IMR-90 (cell line): Measurements from ENCODE around the gene LPAR2. TPM values are rescaled to one million over a fixed set of nuclear protein-coding genes. Genes with fewer than 3 reads are reported as not detected.

ENCODE experiments used
- ATAC-seq: fragments of 200-7000 bp; cut with Tn5 transposase; 2 replicates; pipeline ENCODE4 v1.9.1; 2020; ENCODE audit warnings: low read depth, mild to moderate bottlenecking, moderate library complexity
- BruUV-seq: library from RNA; stranded (reverse); fragments of 400-500 nt; replicated peaks from 2 replicates; lab custom pipeline; 2021; lab: Mats Ljungman, UMichigan
- CTCF ChIA-PET: fragments of 300-600 bp; formaldehyde crosslinking; extraction: SDS; loops from one replicate; lab custom pipeline; 2021; ENCODE audit warnings: antibody characterized with exemption; lab: Yijun Ruan, JAX
- POLR2A ChIA-PET: fragments of 300-600 bp; sonication (Branson Sonifier 250); formaldehyde crosslinking; loops from one replicate; lab custom pipeline; 2022; ENCODE audit warnings: antibody characterized with exemption; ENCODE audit not compliant: unreplicated experiment; lab: Charles Lee
- DNase-seq: peaks from one replicate; pipeline ENCODE4 v3.0.0; 2013
- H2AFZ ChIP-seq: replicated peaks from 2 replicates; pipeline ENCODE3; 2013; ENCODE audit warnings: low read length, mild to moderate bottlenecking; ENCODE audit not compliant: poor library complexity
- H2AK5ac ChIP-seq: 2 replicates; pipeline ENCODE4 v1.6.1; 2013; ENCODE audit warnings: low read depth, low read length, inconsistent platforms
- H2AK9ac ChIP-seq: replicated peaks from 2 replicates; pipeline ENCODE3; 2013; ENCODE audit warnings: mild to moderate bottlenecking, low read depth, low read length, moderate library complexity; ENCODE audit not compliant: poor library complexity
- H2BK120ac ChIP-seq: 2 replicates; pipeline ENCODE4 v1.6.1; 2013; ENCODE audit warnings: low read depth, low read length, inconsistent platforms
- H2BK15ac ChIP-seq: 3 replicates; pipeline ENCODE4 v1.6.1; 2013; ENCODE audit warnings: low read depth, low read length, inconsistent platforms
- H2BK20ac ChIP-seq: 2 replicates; pipeline ENCODE4 v1.6.1; 2013; ENCODE audit warnings: low read depth, mild to moderate bottlenecking, inconsistent platforms, low read length, moderate library complexity
- H2BK5ac ChIP-seq: 2 replicates; pipeline ENCODE4 v1.6.1; 2013; ENCODE audit warnings: mild to moderate bottlenecking, low read depth, low read length, inconsistent platforms; ENCODE audit not compliant: poor library complexity, severe bottlenecking
- H3K14ac ChIP-seq: replicated peaks from 2 replicates; pipeline ENCODE4 v1.6.1; 2013; ENCODE audit warnings: low read depth, low read length, inconsistent platforms
- H3K18ac ChIP-seq: 2 replicates; pipeline ENCODE4 v1.6.1; 2013; ENCODE audit warnings: low read depth, low read length, control low read depth
- H3K23ac ChIP-seq: 2 replicates; pipeline ENCODE4 v1.6.1; 2013; ENCODE audit warnings: low read depth, low read length, inconsistent platforms
- H3K27ac ChIP-seq: 2 replicates; pipeline ENCODE4 v1.5.1; 2013; ENCODE audit warnings: mild to moderate bottlenecking, control low read depth, low read length; ENCODE audit not compliant: insufficient read depth
- H3K27me3 ChIP-seq: 2 replicates; pipeline ENCODE4 v1.6.1; 2013; ENCODE audit warnings: low read length; ENCODE audit not compliant: control insufficient read depth, insufficient read depth
- H3K36me3 ChIP-seq: 2 replicates; pipeline ENCODE4 v1.6.1; 2013; ENCODE audit warnings: low read length, mixed read lengths; ENCODE audit not compliant: control insufficient read depth, insufficient read depth
- H3K4ac ChIP-seq: 2 replicates; pipeline ENCODE4 v1.6.1; 2013; ENCODE audit warnings: low read depth, low read length, inconsistent platforms
- H3K4me1 ChIP-seq: 2 replicates; pipeline ENCODE4 v1.6.1; 2013; ENCODE audit warnings: low read length, mixed read lengths; ENCODE audit not compliant: control insufficient read depth, insufficient read depth
- H3K4me2 ChIP-seq: 2 replicates; pipeline ENCODE4 v1.6.1; 2013; ENCODE audit warnings: low read depth, mild to moderate bottlenecking, control low read depth, low read length, moderate library complexity
- H3K4me3 ChIP-seq: 2 replicates; pipeline ENCODE4 v1.5.1; 2013; ENCODE audit warnings: low read depth, mild to moderate bottlenecking, control low read depth, low read length, moderate library complexity; ENCODE audit not compliant: insufficient read depth
- H3K56ac ChIP-seq: 2 replicates; pipeline ENCODE4 v1.6.1; 2013; ENCODE audit warnings: low read length, inconsistent platforms; ENCODE audit not compliant: insufficient read depth; ENCODE audit errors: extremely low read depth
- H3K79me1 ChIP-seq, 2 experiments: 2 replicates each; pipeline ENCODE4 v1.6.1; 2013; ENCODE audit warnings: low read length in 2 of 2, inconsistent platforms in 1 of 2, low read depth in 1 of 2
- H3K9ac ChIP-seq: 2 replicates; pipeline ENCODE4 v1.6.1; 2013; ENCODE audit warnings: low read depth, low read length, control low read depth
- H3K9me1 ChIP-seq: 2 replicates; pipeline ENCODE4 v1.6.1; 2013; ENCODE audit warnings: low read length, inconsistent platforms; ENCODE audit not compliant: insufficient read depth
- H3K9me3 ChIP-seq: 2 replicates; pipeline ENCODE4 v1.6.1; 2013; ENCODE audit warnings: low read length; ENCODE audit not compliant: control insufficient read depth, insufficient read depth
- H4K20me1 ChIP-seq: 2 replicates; pipeline ENCODE4 v1.6.1; 2013; ENCODE audit warnings: low read length, inconsistent platforms; ENCODE audit not compliant: insufficient read depth
- H4K5ac ChIP-seq: 2 replicates; pipeline ENCODE4 v1.6.1; 2013; ENCODE audit warnings: mild to moderate bottlenecking, low read depth, low read length, control low read depth
- H4K8ac ChIP-seq, 2 experiments: 2 replicates each; pipeline ENCODE4 v1.6.1; 2013; ENCODE audit warnings: low read depth in 2 of 2, low read length in 2 of 2, control low read depth in 1 of 2, inconsistent platforms in 1 of 2
- H4K91ac ChIP-seq: 2 replicates; pipeline ENCODE4 v1.6.1; 2013; ENCODE audit warnings: low read depth, low read length, inconsistent platforms; ENCODE audit not compliant: insufficient read depth
- BHLHE40 ChIP-seq: fragments of 150-350 bp; IDR thresholded peaks from 2 replicates; pipeline ENCODE4 v1.6.1; 2016; ENCODE audit warnings: mild to moderate bottlenecking, low read depth, low read length
- CEBPB ChIP-seq: IDR thresholded peaks from 2 replicates; pipeline ENCODE4 v1.6.1; 2012; ENCODE audit warnings: low read depth, low read length, improper control_type of control experiment
- CHD1 ChIP-seq: IDR thresholded peaks from 2 replicates; pipeline ENCODE4 v1.6.1; 2012; ENCODE audit warnings: low read depth, low read length, improper control_type of control experiment
- FOS ChIP-seq: fragments of 150-350 bp; IDR thresholded peaks from 2 replicates; pipeline ENCODE4 v1.6.1; 2016; ENCODE audit warnings: low read depth, low read length
- MAFK ChIP-seq: IDR thresholded peaks from 2 replicates; pipeline ENCODE4 v1.6.1; 2012; ENCODE audit warnings: low read depth, low read length, improper control_type of control experiment
- MAZ ChIP-seq: IDR thresholded peaks from 2 replicates; pipeline ENCODE4 v1.6.1; 2012; ENCODE audit warnings: low read depth, mild to moderate bottlenecking, low read length, improper control_type of control experiment, moderate library complexity, borderline replicate concordance
- MXI1 ChIP-seq: IDR thresholded peaks from 2 replicates; pipeline ENCODE4 v1.6.1; 2012; ENCODE audit warnings: low read depth, mild to moderate bottlenecking, low read length, moderate library complexity, borderline replicate concordance
- NFE2L2 ChIP-seq: fragments of 150-350 bp; IDR thresholded peaks from 2 replicates; pipeline ENCODE4 v1.6.1; 2016; ENCODE audit warnings: low read depth, mild to moderate bottlenecking, low read length
- POLR2A ChIP-seq: IDR thresholded peaks from 2 replicates; pipeline ENCODE4 v1.6.1; 2012; ENCODE audit warnings: mild to moderate bottlenecking, low read depth, low read length
- RAD21 ChIP-seq: IDR thresholded peaks from 2 replicates; pipeline ENCODE4 v1.6.1; 2012; ENCODE audit warnings: low read length, improper control_type of control experiment
- RCOR1 ChIP-seq: IDR thresholded peaks from 2 replicates; pipeline ENCODE4 v1.6.1; 2012; ENCODE audit warnings: mild to moderate bottlenecking, low read length, improper control_type of control experiment; ENCODE audit not compliant: insufficient replicate concordance
- RFX5 ChIP-seq: IDR thresholded peaks from 2 replicates; pipeline ENCODE4 v1.8.0; 2012; ENCODE audit warnings: low read depth, mild to moderate bottlenecking, low read length, moderate library complexity
- SMC3 ChIP-seq: fragments of 150-350 bp; IDR thresholded peaks from 2 replicates; pipeline ENCODE4 v1.6.1; 2016; ENCODE audit warnings: low read depth, mild to moderate bottlenecking, antibody characterized with exemption, low read length, moderate library complexity
- WGBS, 2 experiments: methylation state at CpG; one replicate each; pipeline versions ENCODE4 v1.1.5 to v1.1.7; 2013; ENCODE audit warnings: missing lambda C conversion rate in 2 of 2; ENCODE audit not compliant: insufficient read length in 1 of 2; ENCODE audit errors: extremely low coverage in 2 of 2; 5-methylcytosine and 5-hydroxymethylcytosine counted together
- dilution Hi-C: fragments of 300-500 bp; cut with HindIII; formaldehyde crosslinking; loops from one replicate; pipeline ENCODE4 v1.14.3; 2018; ENCODE audit warnings: low sequenced_read_pairs; ENCODE audit not compliant: unreplicated experiment
- in situ Hi-C: fragments of 300-500 bp; cut with MboI; formaldehyde crosslinking; loops from 3 replicates; pipeline ENCODE4 v1.14.3; 2019; ENCODE audit warnings: low sequenced_read_pairs, inconsistent platforms, mixed read lengths
- intact Hi-C: fragments of 100-400 bp; cut with micrococcal nuclease; formaldehyde crosslinking; loops from 2 replicates; pipeline ENCODE4 v1.10.0; 2022
- polyA plus RNA-seq, 3 experiments: library from polyadenylated mRNA; depleted of rRNA; stranded (reverse); fragments of >200 nt; gene quantifications; 2 replicates each; pipeline ENCODE4 v1.2.3, GENCODE V29; 2012; ENCODE audit warnings: low replicate concordance in 1 of 3
- total RNA-seq: library from RNA; depleted of rRNA; stranded (reverse); fragments of >200 nt; gene quantifications from 2 replicates; pipeline ENCODE4 v1.2.3, GENCODE V29; 2012
- TF ChIP-seq, protein P1 (sequence below): conservative IDR thresholded peaks from 2 replicates; pipeline ENCODE4 v1.5.1; 2012; ENCODE audit warnings: mild to moderate bottlenecking, low read depth, low read length, improper control_type of control experiment
- TF ChIP-seq, protein P2 (sequence below): fragments of 150-350 bp; IDR thresholded peaks from 2 replicates; pipeline ENCODE4 v1.6.1; 2017; ENCODE audit warnings: mild to moderate bottlenecking, antibody characterized with exemption, low read length, low read depth
- TF ChIP-seq, protein P3 (sequence below): fragments of 150-350 bp; IDR thresholded peaks from 2 replicates; pipeline ENCODE4 v1.6.1; 2016; ENCODE audit warnings: low read depth, mild to moderate bottlenecking, low read length, moderate library complexity, borderline replicate concordance

The LPAR2 gene
- total and polyA plus RNA-seq, 2 of the 4 experiments (the other 2 are of a cell fraction) = under 0.01 to 5.4 TPM

DNA sequence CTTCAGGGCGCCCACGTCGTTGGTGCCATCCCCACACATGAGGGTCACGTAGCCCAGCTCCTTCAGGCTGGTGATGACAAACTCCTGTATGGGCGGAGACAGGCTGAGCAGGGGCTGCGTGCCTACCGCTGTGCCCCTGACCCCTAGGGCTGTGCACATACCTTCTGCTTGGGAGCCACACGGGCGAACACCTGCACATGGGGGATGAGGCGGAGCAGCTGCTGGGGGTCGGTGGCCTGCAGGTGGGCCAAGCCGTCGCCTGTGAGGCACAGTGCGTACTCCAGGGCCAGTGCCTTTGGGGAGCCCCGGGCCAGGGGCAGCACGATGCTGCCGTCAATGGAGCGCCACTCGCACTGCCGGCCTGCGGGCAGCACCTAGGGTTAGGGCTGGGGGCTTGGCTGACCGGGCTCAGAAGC is 21.6 kb upstream of the LPAR2 start:
- no peak overlapping the region for H2AFZ ChIP-seq
- no peaks in the 10 kb centered on the region for H4K20me1 ChIP-seq
- H3K4me3 ChIP-seq = no peak overlapping the region
- dilution Hi-C loops = no loop called here
- no peak overlapping the region for H3K27ac ChIP-seq
- H2AK9ac ChIP-seq = no peak overlapping the region
- H2BK120ac ChIP-seq = no peak overlapping the region
- H4K5ac ChIP-seq = no peak overlapping the region
- H3K9ac ChIP-seq = no peak overlapping the region
- H3K4me1 ChIP-seq = no peaks in the 10 kb centered on the region
- H2BK20ac ChIP-seq = no peak overlapping the region
- ATAC-seq (no peak), DNase-seq (no peak)
- H3K79me1 ChIP-seq = peaks cover 0 to 3% of the 10 kb centered on the region in 2 experiments; a peak in 1 of 4 replicates
- H3K27me3 ChIP-seq = no peaks in the 10 kb centered on the region
- no peak overlapping the region for H3K4me2 ChIP-seq
- H3K9me1 ChIP-seq = no peaks in the 10 kb centered on the region; the same call in 1 of the 2 replicates
- in situ Hi-C loops = loop anchor here (25.0 kb wide), 1 partner anchor 262 kb away; no protein-coding TSS in a partner anchor
- H3K23ac ChIP-seq = no peak overlapping the region
- H2AK5ac ChIP-seq = no peak overlapping the region
- no TSS peak for BruUV-seq
- H3K56ac ChIP-seq = no peak overlapping the region
- H2BK15ac ChIP-seq = no peak overlapping the region
- H4K8ac ChIP-seq = no peak overlapping the region
- no peaks in the 10 kb centered on the region for H3K9me3 ChIP-seq
- intact Hi-C loops = no loop called here
- H4K91ac ChIP-seq = no peak overlapping the region
- 99% methylated on average over 16 of the region's 22 CpGs; no CpG with 5 or more reads in 1 of the 2 experiments for WGBS, 2 experiments
- CTCF ChIA-PET = no interaction called here
- no peak overlapping the region for H2BK5ac ChIP-seq
- no peak overlapping the region for H3K14ac ChIP-seq
- no peak overlapping the region for H3K18ac ChIP-seq
- H3K4ac ChIP-seq = no peak overlapping the region
- TF ChIP-seq, protein P1, sequence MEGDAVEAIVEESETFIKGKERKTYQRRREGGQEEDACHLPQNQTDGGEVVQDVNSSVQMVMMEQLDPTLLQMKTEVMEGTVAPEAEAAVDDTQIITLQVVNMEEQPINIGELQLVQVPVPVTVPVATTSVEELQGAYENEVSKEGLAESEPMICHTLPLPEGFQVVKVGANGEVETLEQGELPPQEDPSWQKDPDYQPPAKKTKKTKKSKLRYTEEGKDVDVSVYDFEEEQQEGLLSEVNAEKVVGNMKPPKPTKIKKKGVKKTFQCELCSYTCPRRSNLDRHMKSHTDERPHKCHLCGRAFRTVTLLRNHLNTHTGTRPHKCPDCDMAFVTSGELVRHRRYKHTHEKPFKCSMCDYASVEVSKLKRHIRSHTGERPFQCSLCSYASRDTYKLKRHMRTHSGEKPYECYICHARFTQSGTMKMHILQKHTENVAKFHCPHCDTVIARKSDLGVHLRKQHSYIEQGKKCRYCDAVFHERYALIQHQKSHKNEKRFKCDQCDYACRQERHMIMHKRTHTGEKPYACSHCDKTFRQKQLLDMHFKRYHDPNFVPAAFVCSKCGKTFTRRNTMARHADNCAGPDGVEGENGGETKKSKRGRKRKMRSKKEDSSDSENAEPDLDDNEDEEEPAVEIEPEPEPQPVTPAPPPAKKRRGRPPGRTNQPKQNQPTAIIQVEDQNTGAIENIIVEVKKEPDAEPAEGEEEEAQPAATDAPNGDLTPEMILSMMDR = no peak
- TF ChIP-seq POLR2A = no peak
- no peak for TF ChIP-seq RAD21
- TF ChIP-seq, protein P2, sequence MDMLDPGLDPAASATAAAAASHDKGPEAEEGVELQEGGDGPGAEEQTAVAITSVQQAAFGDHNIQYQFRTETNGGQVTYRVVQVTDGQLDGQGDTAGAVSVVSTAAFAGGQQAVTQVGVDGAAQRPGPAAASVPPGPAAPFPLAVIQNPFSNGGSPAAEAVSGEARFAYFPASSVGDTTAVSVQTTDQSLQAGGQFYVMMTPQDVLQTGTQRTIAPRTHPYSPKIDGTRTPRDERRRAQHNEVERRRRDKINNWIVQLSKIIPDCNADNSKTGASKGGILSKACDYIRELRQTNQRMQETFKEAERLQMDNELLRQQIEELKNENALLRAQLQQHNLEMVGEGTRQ = no peak
- no peak for TF ChIP-seq MAZ
- TF ChIP-seq CHD1 = no peak
- no peak for TF ChIP-seq MXI1
- no peak for TF ChIP-seq CEBPB
- no peak for TF ChIP-seq SMC3
- no peak for TF ChIP-seq NFE2L2
- TF ChIP-seq RCOR1 = no peak
- TF ChIP-seq BHLHE40 = no peak
- TF ChIP-seq, protein P3, sequence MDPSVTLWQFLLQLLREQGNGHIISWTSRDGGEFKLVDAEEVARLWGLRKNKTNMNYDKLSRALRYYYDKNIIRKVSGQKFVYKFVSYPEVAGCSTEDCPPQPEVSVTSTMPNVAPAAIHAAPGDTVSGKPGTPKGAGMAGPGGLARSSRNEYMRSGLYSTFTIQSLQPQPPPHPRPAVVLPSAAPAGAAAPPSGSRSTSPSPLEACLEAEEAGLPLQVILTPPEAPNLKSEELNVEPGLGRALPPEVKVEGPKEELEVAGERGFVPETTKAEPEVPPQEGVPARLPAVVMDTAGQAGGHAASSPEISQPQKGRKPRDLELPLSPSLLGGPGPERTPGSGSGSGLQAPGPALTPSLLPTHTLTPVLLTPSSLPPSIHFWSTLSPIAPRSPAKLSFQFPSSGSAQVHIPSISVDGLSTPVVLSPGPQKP = no peak
- no peak for TF ChIP-seq FOS
- no peak for TF ChIP-seq RFX5
- no peak for TF ChIP-seq MAFK
- POLR2A ChIA-PET = interaction anchor here (0.5 kb wide), 1 partner anchor 109 kb away, joined by 3 read pairs; no protein-coding TSS in a partner anchor
- peaks cover 75% of the 10 kb centered on the region for H3K36me3 ChIP-seq
